ENCODE results near the gene UBN2.
A peak's percentile ranks its signal among the peaks of the same experiment; 100 is the strongest.
"Not testable (repeated sequence)": the region's sequence is repeated elsewhere in the genome, so short reads cannot be mapped to it uniquely, and the experiment has no call there.

Gene UBN2

DNA sequence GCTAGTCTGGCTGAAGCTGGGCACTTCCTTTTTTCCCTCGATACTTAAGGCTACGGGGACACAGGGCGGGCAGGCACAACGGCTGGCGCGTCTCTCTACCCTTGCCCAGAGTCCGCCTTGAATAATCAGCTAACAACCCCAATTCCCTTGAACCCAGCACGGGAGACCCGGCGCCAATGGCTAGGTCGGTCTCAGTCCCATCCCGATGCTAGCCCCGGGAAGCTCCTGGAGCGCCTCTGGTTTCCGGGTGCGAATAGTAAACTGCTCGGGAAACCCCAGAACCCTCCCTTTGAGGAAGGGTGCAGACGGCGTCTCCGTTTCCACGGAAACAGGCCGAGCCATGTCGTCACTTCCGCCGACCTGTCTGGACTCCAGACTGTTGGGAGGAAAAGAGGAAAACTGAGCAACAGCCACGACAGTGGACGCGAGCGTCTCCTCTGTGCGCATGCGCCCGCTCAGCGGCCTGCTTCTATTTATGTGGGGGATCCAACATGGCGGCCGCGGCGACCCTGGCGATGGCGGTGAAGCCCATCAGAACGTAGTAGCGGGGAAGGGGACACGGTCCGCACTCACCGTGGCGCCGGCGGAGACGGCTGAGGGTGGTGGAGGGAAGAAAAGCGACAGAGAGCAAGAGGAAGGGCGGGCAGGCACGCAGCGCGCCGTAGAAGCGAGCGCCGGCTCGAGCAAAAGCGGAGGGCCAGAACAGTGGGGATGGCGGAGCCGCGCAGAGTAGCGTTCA is at the start of gene UBN2:
Gene UBN2 (plus strand): TSS at position 464 of the 739 bp plus-strand sequence. CDS start 248 bp downstream, at position 712.
- peak; percentile 94 for DNase-seq

DNA sequence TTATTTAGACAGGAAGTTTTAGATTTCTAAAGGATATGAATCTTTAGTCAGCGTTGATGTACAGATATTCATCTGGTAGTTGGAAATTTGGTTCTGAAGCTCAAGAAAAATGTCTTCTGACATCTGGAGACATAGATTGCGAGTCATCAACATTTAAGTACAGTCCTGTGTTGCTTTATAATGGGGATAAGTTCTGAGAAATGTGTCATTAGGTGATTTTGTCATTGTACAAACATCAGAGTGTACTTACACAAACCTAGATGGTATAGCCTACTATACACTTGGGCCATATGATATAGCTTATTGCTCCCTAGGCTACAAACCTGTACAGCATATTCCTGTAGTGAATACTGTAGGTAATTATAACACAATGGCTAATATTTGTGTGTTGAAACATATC is 49.6 kb upstream of the UBN2 start:
- no peak for DNase-seq

DNA sequence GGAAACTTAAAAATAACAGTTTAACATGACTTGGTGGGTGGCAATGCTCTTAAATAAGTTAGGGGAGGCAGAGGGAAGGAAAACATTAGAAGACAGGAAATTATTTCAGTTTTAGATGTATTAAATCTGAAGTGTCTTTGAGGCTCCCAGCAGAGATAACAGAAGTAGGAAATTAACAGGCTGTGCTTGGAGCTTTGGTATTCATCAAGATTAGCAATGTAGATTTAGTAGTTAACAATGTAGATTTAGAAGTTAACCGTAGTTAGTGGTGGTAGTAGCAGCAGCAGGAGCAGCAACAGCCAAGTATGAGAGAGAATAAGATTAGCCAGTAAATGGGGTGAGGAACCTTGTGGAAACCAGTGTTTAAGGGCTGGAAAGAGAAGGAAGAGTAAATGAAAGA is 48.7 kb upstream of the UBN2 start:
- DNase-seq, result no peak

DNA sequence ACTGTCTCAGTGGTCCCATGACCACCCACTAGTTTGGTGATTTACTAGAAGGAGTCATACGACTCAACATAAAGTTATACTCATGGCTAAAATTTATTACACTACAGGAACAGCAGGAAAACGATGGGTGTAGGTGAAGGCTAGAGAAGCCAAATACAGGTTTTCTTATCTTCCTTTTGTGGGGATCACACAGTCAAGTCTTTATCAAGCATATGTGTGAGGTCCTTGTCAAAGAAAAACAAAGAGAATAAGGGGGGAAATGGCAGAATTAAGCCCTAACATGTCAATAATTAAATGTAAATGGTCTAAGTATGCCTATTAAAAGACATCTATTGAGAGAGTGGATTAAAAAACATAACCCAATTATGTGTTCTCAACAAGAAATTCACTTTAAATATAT is 47.8 kb upstream of the UBN2 start:
- DNase-seq, result no peak

DNA sequence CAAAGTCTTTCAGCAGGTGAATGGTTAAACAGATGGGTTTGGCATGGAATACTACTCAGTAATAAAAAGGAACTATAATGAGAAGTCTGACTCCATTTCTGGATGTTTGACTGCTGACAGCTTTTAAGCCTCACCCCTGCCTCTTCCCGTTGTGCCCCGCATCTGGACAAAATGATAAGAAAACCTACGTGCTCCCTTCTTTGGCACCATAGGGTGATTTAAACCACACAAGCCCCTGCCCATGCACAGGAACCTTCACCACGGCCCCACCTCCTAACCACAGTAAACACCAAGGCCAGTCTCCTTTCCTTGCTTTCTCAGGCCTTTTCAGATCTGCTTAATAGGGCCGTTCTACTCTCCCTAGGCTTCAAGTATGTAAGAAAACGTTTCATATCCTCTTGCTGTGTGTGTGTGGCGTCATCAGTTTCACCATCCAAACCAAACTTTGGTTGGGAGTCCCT is 47.1 kb upstream of the UBN2 start:
- DNase-seq, result no peak

DNA sequence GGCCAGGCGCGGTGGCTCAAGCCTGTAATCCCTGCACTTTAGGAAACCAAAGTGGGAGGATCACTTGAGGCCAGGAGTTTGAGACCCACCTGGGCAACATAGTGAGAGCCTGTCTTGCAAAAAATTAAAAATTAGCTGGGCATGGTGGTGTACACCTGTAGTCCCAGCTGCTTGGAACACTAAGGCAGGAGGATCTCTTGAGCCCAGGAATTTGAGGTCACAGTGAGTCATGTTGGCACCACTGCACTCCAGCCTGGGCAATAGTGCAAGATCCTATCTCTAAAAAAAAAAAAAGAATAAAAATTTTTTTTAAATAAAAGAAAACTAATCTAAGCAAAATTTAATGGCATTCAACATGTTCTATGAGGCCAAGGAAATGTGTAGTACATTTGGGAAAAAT is 44.9 kb upstream of the UBN2 start:
- DNase-seq, result no peak

DNA sequence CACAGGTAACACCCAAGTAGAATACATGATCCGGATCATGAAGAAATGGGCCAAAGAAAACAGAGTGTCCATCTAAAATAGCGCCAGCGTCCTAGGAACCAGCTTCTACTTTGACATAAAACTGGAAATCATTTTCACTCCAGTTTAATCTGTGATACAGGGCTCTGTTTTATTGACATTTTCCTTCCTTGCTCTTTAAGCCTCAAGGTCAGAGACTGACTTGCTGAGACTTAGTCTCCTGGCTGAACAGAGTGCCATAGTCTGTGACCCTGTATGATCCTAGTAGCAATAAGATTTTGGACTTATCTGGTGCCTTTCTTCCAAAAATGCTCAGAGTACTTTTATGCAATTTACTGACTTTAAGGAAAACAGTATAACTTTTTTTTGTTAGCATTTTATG is 41.7 kb upstream of the UBN2 start:
- no peak for DNase-seq

DNA sequence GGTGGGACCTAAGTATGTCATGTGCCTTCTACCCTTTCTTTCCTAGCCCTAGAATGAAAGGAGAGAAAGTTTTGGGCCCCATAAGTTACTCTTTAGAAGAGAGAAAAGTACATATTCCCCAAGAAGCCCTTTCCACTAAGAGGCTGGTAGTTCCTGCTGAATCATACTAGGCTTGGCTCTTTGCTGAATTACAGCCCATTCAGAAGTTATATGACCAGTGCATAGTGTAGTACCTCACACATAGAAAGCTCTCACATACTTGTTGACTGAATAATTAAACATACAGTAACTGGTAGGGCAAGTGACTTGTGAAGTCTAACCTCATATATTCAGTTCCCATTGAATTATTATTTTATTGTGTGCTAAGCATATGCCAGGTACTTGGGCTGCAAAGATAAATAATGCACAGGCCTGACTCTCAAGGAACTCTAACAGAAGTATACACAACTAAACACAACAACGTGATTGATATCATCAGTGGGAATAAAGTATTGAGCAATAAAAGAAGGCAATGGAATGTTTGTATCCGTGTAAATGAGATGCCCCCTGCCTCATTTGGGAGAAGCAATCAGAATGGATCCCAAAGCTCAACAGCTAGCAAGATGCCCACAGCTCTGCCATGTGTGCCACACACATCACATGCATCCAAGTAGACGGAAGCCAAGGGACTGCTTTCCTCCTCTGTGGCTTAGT is 38.9 kb upstream of the UBN2 start:
- DNase-seq, result no peak

DNA sequence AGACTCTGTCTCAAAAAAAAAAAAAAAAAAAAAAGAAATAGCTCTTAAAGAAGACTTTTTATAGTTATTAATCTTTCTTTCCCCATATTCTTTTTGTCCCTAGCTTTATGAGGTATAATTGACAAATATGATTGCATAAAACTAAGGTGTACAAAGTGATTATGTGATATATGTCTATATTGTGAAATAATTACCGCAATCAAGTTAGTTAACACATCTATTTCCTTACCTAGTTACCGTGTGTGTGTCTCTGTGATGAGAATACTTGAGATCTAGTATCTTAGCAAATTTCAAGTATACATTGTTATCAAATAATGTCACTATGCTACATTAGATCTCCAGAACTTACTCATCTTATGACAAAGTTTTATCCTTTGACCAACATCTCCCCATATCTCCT is 30.7 kb upstream of the UBN2 start:
- DNase-seq, result no peak

DNA sequence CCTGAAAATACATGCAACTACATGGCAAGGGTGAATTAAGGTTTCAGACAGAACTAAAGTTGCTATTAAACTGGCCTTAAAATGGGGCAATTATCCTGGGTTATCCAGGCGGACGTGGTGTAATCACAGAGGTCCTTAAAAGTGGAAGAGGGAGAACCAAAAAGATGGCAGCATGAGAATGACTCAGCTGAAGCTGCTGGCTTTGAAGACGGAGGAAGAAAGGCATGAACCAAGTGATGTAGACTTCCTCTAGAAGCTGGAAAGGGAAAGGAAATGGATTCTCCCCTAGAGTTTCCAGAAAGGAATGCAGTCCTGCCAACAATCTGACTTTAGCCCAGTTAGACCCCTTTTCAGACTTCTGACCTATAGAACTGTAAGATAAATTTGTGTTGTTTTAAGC is 27.0 kb upstream of the UBN2 start:
- no peak for DNase-seq

DNA sequence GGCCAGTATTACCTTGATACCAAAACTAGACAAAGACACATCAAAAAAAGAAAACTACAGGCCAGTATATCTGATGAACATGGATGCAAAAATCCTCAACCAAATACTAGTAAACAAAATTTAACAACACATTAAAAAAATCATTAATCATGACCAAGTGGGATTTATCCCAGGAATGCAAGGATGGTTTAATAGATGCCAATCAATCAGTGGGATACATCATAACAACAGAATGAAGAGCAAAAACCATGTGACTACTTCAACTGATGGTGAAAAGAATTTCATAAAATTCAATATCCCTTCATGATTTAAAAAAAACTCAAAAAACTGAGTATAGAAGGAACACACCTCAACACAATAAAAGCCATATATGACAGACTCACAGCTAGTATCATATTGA is 25.2 kb upstream of the UBN2 start:
- DNase-seq, result no peak

DNA sequence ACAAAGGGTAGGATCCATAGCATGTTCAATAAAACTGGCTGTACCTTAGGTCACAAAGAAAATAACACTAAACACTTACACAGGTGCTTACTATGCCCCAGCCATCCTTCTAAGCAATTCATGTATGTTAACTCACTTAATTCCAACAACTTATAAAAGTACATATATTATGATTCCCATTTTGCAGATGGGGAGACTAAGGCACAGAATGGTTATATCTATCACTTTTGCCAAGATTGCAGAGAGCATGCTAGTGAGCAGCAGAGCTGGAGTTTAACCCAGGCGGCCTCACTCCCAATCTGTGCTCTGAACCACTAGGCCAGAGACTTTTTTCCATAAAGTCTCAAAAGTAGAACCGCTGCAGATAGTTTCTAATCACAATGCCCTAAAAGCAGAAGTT is 18.9 kb upstream of the UBN2 start:
- DNase-seq, result no peak

DNA sequence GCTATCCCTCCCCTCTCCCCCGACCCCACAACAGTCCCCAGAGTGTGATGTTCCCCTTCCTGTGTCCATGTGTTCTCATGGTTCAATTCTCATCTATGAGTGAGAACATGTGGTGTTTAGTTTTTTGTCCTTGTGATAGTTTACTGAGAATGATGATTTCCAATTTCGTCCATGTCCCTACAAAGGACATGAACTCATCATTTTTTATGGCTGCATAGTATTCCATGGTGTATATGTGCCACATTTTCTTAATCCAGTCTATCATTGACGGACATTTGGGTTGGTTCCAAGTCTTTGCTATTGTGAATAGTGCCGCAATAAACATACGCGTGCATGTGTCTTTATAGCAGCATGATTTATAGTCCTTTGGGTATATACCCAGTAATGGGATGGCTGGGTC is 17.5 kb upstream of the UBN2 start:
- DNase-seq, result not testable (repeated sequence)

DNA sequence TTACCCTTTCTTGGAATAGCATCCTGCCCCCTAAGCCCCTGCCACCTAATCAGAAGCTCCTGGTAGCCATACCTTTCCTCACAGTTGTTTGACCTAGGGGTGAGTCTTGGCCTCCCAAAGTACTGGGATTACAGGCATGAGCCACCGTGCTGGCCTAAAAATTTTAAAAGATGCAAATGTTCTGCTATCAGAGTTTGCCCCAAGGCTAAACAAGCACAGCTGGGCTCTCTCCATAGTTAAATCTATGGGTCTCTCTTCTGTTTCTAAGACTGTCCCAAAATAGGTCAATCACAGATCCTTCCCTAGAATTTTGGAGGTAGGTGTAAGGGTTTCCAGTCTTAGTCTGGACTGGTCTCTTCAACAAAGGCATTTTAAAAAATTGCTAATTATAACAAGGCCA is 12.9 kb upstream of the UBN2 start:
- no peak for DNase-seq

DNA sequence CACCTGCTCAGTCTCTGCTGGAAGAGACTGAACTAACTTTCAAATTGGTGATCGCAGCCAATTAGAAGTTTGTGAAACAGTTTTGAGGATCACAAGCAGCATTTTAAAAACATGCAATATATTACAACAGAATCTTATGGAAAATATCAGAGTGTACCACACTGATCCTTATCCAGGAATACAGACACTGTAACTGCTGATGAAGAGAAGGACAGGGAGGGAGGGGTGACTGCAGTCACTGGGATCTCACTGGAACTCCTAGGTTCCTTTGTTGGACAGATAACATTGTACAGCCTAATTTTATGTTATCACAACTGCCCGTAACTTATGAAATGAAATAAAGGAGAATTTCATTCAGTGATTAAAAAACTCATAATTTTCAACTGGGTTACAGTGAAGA is 6.8 kb upstream of the UBN2 start:
- DNase-seq, result no peak

DNA sequence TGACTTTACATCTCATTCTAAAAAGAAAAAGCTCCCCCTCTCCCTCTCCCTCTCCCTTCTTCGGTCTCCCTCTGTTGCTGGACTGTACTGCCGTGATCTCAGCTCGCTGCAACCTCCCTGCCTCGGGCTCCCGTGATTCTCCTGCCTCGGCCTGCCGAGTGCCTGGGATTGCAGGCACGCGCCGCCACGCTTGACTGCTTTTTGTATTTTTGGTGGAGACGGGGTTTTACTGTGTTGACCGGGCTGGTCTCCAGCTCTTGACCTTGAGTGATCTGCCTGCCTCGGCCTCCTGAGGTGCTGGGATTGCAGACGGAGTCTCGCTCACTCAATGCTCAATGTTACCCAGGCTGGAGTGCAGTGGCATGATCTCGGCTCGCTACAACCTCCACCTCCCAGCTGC is 6.2 kb upstream of the UBN2 start:
- not testable (repeated sequence) for DNase-seq

DNA sequence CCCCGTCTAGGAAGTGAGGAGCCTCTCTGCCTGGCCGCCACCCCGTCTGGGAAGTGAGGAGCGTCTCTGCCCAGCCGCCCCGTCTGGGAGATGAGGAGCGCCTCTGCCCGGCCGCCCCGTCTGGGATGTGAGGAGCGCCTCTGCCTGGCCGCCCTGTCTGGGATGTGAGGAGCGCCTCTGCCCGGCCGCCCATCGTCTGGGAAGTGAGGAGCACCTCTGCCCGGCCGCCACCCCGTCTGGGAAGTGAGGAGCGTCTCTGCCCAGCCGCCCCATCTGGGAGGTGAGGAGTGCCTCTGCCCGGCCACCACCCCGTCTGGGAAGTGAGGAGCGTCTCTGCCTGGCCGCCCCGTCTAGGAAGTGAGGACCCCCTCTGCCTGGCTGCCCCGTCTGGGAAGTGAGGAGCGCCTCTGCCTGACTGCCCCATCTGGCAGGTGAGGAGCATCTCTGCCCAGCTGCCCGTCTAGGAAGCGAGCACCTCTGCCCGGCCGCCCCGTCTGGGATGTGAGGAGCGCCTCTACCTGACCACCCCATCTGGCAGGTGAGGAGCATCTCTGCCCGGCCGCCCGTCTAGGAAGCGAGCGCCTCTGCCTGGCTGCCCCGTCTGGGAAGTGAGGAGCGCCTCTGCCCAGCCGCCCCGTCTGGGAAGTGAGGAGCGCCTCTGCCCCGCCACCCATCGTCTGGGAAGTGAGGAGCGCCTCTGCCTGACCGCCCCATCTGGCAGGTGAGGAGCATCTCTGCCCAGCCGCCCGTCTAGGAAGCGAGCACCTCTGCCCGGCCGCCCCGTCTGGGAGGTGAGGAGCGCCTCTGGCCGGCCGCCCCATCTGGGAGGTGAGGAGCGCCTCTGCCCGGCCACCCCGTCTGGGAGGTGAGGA is 5.5 kb upstream of the UBN2 start:
- DNase-seq, result not testable (repeated sequence)

DNA sequence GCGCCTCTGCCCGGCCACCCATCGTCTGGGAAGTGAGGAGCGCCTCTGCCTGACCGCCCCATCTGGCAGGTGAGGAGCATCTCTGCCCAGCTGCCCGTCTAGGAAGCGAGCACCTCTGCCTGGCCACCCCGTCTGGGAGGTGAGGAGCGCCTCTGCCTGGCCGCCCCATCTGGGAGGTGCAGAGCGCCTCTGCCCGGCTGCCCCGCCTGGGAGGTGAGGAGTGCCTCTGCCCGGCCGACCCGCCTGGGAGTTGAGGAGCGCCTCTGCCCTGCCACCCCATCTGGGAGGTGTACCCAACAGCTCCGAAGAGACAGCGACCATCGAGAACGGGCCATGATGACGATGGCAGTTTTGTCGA is 4.9 kb upstream of the UBN2 start:
- DNase-seq, result not testable (repeated sequence)

DNA sequence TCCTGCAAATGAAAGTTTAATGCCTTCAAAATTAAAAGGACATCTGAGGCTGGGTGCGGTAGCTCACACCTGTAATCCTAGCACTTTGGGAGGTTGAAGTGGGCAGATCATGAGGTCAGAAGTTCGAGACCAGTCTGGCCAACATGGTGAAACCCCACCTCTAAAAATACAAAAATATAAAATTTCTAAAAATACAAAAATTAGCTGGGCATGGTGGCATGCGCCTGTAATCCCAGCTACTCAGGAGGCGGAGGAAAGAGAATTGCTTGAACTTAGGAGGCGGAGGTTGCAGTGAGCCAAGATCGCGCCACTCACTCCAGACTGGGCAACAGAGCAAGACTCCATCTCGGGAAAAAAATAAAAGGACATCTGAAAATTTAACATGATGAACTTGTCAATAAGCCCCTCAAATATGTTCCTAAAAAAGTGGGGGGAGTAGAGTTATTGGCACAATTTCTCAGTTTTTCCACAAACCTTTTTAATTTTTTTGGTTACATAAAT is 4.0 kb upstream of the UBN2 start:
- DNase-seq, result not testable (repeated sequence)

DNA sequence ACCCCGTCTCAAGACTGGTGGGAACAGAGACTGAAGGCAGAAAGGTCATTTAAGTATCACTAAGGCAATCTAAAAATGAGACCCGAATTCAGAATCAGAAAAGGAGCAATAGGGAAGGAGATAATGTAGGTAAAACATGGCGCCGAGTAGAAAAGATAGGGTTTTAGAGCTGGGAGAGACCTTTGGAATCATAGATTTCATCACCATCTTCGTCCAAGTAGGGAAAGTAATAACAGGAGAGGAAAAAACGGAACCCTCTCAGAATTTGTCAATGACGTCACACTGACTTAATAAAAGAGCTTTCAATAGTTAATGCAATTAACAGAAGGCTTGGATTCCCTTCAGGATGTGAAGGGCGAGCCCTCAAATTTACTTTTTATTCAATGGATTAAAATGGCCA is 1.0 kb upstream of the UBN2 start:
- DNase-seq, result no peak

DNA sequence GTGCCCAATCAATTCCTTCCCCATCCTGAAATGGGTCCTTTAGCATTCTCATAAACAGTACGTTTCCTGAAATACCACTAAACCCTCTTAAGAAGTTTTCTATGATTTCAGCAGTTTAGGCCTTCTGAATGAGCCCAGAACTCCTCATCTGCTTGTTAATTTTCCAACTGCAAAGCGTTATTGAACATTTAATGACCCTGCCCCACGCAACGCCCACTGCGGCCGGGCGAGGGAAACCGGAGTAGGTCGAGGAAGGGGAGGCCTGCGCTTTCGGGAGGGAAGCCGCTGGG is 608 bp upstream of the UBN2 start:
- no peak for DNase-seq

DNA sequence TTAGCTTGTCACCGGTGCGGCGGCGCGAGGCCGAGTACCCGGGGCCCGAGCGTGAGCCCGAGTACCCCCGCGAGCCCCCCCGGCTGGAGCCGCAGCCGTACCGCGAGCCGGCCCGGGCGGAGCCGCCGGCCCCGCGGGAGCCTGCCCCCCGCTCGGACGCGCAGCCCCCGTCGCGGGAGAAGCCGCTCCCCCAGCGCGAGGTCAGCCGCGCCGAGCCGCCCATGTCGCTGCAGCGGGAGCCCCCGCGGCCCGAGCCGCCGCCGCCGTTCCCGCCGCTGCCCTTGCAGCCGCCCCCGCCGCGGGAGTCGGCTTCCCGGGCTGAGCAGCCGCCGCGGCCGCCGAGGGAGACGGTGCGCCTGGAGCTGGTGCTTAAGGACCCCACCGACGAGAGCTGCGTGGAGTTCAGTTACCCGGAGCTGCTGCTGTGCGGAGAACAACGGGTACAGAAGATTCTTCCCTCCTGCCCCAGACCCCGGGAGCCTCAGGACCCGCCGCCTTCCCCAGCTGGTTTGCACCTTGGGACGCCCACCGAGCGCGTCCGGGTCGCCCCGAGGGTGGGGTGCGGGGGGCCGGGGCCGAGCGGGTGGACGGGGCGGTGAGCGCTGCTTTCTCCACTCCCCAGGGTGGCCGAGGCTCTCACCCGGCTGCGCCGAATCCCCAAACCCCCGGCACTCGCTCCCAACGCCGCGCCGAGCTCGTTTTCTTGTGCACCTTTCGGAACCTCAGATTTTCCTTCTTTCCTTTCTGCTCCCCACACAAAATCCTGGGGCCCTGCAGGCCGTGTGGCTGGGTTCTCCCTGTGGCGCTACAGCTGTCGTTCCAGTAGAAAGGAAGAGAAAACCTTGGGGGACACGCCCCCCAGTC is 708 bp downstream of the UBN2 start:
- DNase-seq, result peak; percentile 8

DNA sequence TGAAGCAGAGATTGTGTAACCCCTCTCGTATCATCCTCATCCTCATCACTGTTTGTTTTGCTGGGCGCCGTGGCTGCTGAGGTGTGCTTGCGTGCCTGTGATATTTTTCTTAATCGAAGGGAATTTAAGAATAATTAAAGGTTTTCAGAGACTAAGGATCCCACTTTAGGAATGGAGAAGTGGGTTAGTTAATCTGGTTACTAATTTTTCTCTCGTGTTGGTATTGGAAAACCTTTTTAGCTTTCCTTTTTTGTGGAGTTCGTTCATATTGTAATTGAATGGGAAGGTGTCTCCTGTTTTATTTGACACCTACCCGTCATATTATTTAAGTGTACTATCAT is 1.3 kb downstream of the UBN2 start:
- DNase-seq, result peak; percentile 12

Measured in stimulated activated CD4-positive, alpha-beta T cell treated with anti-CD3 and anti-CD28 coated beads, Interleukin-4, amount 100 ng/mL, for 24 hours (primary cell).